ENCODE measurements around the gene OGFR.
"Not testable (repeated sequence)": the region's sequence is repeated elsewhere in the genome, so short reads cannot be mapped to it uniquely, and the experiment has no call there.

The OGFR gene

DNA sequence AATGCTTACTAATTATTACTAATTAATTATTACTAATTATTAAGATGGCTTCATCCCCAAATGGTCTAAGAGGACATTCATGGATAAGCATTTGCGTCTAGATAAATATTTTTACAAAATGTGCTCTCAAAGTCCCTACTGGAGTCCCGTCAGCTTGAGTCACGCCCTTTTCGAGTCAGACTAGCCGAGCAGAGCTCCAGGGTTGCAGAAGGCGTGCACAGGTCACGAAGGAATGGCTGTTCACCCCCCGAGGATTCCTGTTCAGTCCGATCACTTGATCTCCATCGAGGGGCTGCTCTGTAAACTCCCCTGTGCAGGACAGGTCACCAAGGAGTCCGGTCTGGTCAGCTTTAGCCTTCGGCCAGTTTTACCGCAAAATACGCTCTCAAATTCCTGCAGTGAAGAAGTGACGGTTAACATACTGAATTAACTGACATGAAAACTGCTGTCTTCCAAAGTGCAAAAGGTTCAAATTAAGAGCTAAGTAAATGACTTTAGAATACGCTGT, 37.1 kb downstream of the OGFR start:
- no peak for DNase-seq

DNA sequence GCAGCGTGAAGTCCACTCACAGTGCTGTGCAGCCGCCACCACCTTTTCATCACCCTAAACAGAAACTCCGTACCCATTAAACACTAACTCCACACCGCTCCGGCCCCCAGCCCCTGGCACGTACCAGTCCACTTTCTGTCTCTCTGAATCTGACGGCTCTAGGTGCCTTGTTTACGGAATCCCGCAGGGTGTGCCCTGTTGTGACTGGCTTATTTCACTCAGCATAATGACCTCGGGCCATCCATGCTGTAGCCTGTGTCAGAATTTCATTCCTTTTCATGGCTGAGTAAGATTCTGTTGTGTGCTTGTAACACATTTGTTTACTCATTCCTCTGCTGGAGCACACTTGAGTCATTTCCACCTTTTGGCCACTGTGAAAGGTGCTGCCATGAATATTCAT, 39.0 kb downstream of the OGFR start:
- no peak for DNase-seq

DNA sequence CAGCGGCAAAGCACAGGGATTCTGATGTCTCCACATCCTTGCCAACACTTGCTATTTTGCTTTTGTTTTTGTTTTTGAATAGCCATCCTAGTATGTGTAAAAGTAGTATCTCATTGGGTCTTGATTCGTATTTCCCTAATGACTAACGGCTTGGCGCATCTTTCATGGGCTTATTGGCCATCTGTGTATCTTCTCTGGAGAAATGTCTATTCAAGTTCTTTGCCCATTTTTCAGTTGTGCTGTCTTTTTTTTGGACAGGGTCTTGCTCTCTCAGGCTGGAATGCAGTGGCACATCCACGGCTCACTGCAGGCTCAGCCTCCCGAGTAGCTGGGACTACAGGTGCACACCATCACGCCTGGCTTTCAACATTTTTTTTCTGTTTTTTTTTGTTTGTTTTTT, 39.5 kb downstream of the OGFR start:
- no peak for DNase-seq

DNA sequence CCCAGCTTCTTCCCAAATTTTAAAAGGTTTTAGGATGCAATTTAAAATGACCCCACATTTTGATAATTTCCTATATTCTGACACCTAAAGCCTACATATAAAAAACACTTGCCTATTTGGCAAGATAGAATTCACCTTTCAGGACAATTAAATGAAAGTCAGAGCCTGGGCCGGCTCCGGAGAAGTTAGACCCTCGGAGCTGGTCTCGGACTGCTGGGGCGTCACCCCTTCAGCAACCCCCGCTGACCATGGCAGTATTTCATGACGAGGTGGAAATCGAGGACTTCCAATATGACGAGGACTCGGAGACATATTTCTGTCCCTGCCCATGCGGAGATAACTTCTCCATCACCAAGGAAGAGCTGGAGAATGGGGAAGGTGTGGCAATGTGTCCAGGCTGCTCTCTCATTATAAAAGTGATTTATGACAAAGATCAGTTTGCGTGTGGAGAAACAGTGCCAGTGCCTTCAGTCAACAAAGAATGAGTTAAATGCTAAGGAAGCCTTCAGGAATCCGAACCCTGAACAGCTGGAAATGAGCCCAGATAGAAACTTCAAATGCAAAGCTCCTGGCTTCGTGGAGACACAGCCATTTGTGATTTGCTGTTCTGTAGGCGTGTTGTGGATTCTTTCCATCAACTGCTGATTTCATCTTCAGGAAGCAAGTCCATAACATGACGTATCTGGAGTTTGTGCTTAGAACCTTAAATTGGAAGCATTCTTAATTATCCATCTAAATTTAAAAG, 41.0 kb downstream of the OGFR start:
- no peak for DNase-seq

DNA sequence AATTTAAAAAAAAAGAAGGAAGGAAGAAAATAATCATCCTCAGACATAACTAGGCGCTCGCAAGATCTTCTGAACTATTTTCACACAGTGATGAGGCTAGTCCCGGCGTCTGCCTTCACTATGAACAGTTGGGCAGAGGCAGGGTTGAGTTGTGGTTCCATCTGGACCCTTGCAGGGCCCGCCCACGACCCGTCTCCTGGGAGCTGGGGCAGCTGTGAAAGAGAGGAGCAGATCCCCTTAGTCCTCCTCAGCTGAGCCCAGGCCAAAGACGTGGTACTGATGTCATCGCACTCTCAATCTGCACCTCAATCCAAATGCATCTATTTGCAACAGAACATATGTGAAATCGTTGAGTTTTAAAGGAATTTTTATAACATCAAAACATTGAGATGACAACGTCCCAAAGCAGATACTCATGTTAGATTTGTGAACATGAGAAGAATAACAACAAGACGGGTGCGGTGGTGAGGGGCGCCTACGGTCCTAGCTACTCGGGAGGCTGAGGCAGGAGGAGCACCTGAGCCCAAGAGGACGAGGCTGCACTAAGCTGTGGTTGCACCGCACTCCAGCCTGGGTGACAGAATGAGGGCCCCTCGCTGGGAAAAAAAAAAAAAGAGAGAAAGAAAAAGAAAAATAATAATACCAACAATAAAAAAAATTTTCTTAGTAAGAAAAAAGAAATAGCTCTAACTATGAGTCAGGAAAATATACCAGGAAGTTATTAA, 41.7 kb downstream of the OGFR start:
- DNase-seq, result no peak

DNA sequence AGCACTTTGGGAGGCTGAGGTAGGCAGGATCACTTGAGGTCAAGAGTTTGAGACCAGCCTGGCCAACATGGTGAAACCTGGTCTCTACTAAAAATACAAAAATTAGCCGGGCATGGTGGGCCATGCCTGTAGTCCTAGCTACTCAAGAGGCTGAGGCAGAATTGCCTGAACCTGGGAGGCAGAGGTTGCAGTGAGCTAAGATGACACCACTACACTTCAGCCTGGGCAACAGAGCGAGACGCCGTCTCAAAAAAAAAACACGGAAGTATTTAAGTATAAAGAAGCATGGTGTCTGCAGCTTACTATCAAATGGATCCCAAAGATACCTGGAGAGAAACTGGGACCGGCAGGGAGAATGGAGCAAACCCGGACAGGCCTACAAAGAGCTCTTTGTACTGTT, 44.3 kb downstream of the OGFR start:
- not testable (repeated sequence) for DNase-seq

DNA sequence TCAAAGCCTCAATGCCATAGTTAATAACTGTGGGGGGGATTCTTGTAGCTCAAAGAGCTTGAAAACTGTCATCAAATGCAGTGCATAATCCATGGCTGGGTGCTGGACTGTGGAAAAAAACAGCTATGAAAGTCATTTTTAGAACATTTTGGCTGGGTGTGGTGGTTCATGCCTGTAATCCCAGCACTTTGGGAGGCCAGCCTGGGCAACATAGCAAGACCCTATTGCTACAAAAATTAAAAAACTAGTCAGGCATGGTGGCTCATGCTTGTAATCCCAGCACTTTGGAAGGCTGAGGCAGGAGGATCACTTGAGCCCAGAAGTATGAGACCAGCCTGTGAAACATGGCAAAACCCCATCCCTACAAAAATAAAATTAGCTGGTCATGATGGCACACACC, 44.8 kb downstream of the OGFR start:
- DNase-seq, result no peak

DNA sequence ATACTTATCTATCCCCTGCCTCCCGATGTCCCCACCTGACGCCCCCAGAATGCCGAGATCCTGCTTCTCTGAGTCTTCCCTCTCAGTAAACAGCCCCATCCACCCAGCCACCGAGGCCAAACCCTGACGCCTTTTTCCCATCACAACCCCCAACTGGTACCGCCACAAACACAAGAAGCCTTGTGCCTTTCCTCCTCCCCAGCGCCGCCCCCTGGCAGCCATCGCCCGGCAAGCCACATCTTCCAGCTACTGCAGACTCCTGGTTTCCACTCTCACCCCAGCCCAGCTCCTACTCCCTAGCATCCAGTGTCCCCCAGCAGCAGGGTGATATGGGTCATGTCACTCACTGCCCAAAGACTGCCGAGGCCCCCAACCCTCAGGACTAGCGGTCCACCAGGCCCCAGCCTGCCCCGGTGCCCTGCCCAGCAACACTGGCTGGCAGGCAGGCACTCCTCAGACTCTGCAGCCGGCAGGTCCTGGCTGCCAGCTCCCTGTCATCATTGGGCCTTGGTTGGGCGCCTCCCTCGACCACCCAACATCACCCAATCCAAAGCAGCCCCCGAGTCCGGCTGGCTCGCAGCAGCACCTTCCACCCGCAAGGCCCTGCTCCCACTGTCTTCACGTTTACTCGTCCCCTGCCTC, 45.8 kb downstream of the OGFR start:
- no peak for DNase-seq

DNA sequence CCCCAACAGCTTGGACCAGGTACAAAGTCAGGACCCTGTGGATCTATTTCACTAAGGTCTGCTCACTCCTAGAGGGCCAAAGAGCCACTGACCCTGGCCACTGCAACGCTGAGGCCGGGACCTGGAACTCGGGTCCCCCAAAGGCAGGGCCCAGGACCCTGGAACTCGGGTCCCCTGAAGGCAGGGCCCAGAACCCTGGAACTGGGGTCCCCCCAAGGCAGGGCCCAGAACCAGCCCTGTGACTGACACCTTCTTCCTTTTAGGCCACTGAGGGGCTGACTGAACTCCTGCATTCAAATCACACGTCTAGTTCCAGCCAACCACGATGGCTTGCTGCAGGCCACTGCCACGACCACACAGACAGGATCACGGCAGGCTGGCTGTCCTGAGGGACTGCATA, 47.6 kb downstream of the OGFR start:
- no peak for DNase-seq

DNA sequence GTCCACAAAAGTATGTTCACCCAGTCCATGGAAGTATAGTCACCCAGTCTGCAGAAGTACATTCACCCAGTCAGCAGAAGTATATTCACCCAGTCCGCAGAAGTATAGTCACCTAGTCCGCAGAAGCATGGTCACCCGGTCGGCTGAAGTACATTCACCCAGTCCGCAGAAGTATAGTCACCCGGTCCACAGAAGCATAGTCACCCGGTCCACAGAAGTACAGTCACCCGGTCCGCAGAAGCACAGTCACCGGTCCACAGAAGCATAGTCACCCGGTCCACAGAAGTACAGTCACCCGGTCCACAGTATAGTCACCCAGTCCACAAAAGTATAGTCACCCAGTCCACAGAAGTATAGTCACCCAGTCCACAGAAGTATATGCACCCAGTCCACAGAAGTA, 48.2 kb downstream of the OGFR start:
- no peak for DNase-seq

DNA sequence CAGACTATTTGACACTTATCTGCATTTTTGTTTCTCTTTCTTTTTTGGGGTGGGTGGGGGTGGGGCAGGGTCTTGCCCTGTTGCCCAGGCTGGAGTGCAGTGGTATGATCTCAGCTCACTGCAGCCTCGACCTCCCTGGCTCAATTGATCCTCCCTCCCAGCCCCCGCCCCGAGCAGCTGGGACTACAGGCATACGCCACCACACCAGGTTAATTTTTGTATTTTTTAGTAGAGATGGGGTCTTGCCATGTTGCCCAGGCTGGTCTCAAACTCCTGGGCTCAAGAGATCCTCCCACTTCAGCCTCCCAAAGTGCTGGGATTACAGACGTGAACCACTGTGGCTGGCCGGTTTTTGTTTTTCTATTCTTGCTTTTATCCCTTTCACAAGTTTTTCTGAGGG, 48.7 kb downstream of the OGFR start:
- not testable (repeated sequence) for DNase-seq

DNA sequence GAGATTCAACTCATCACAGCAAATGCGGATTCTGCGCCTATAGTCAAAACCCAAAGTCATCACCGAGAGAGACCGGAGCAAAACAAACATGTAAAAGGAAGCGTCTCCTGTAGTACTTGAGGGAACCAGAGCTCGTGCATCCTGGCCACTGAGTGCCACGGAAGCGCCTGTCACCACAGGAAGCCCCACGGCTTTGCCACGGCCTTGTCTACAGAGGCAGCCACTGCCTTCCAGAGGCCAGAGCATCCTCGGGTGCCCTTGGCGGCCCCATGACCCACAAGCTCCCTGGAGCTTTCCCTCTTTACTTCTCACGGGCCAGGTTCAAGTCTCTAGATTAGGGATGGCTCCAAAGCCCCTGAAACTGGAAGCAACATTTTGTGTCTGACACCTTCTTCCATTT, 49.5 kb downstream of the OGFR start:
- no peak for DNase-seq

DNA sequence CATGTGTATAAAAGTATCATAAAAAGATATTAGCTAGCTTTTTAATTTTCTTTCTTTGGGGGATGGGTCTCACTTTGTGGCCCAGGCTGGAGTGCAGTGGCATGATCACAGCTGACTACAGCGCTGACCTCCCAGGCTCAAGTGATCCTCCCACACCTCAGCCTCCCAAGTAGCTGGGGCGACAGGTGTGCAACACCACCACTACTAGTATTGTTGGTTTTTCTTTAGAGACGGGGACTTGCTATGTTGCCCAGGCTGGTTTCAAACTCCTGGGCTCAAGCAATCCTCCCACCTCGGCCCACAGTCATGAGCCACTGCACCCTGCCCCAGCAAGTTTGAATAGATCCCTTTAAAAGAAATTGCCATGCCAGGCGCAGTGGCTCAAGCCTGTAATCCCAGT, 50.5 kb downstream of the OGFR start:
- no peak for DNase-seq

DNA sequence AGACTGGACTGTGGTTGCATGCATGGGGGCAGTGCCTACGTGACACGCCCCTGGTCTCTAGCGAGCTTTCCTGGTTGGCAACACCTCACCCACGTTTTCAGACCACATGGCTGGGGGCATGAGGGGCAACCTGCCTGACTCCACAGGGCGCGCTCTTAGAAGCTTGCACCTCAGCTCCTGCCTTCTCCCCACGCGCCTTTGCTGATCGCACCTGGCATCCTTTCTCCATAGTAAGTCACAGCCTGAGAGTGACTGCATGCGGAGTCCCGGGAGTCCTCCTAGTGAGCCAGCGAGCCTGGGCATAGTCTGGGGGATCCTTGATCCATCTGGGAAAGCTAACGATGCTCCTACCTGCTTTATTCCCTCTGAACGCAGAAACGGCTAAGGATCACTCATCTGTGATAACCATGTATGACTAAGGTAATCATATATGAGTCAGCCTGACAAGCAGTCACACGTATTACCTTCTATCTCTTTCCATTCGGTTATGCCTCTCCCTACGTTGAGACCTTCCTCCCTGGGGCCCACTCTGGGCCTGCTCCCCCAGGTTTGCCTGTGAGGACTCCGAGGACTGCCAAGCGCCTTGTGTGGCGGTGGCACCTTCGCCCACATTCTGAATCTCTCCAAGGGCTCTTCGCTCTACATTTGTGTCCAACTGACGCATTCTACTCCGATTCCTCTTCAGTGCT, 52.4 kb downstream of the OGFR start:
- no peak for DNase-seq

DNA sequence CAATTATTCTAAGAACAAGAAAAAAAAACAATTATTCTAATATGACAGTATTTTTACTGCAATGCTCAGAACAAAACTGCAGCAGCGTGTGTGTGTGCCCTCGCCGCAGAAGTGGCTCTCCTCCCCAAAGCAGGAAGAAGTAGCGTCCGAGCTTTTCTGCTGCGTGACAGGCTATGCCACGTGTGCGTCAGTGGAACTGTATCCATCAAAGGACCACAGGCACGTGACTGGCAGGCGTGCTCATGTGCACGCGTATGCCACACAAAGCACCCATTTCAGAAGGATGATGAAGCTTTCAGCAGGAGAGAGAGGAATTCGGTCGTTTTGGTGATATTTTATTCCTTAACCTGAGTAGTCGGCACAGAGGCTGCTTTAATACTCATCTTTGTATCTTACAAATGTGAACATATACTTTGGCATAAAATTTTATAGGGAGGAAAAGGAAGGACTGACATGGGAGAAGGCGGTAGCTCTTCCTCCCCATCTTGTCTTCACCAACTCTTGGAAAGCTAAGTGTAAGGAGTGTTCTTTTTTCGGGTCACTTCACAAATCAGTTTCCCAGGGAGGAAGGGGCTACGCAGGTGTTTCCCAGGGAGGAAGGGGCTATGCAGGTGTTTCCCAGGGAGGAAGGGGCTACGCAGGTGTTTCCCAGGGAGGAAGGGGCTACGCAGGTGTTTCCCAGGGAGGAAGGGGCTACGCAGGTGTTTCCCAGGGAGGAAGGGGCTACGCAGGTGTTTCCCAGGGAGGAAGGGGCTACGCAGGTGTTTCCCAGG, 53.6 kb downstream of the OGFR start:
- DNase-seq, result no peak

DNA sequence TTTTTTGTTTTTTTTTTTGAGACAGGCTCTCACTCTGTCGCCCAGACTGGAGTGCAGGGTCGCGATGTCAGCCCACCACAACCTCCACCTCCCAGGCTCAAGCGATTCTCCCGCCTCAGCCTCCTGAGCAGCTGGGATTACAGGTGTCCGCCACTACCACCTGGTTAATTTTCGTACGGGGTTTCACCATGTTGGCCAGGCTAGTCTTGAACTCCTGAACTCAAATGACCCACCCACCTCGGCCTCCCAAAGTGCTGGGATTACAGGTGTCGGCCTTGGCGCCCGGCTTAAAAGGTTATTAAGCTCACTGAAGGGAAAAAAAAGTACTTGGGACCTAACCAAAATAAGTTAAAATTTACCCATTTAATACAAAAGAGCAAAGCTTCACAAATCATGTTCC, 55.1 kb downstream of the OGFR start:
- no peak for DNase-seq

DNA sequence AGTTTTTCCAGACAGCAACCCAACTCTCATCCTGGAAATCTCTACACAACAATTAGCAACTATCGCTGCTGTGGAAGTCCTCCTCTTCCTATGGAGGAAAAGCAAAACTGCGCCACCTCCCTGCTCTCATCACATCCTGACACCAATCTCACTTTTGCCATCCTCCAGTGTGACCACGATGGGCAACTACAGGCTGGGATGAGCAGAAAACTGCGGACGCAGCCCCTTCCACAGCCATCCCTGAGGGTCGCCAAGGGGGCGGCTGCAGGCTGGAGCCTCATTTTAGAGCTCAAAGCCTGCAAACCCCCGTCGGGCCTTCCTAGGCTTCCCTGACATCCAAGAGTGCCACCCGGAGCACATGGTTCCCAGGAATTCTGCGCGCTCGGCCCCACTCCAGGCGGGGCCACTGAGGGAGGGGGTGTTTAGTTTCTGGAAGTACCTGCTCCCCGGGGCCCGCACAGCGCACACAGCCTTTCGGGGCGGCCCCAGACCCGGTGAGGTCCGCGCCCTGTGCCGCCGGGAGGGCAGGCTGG, 55.8 kb downstream of the OGFR start:
- DNase-seq, result no peak

DNA sequence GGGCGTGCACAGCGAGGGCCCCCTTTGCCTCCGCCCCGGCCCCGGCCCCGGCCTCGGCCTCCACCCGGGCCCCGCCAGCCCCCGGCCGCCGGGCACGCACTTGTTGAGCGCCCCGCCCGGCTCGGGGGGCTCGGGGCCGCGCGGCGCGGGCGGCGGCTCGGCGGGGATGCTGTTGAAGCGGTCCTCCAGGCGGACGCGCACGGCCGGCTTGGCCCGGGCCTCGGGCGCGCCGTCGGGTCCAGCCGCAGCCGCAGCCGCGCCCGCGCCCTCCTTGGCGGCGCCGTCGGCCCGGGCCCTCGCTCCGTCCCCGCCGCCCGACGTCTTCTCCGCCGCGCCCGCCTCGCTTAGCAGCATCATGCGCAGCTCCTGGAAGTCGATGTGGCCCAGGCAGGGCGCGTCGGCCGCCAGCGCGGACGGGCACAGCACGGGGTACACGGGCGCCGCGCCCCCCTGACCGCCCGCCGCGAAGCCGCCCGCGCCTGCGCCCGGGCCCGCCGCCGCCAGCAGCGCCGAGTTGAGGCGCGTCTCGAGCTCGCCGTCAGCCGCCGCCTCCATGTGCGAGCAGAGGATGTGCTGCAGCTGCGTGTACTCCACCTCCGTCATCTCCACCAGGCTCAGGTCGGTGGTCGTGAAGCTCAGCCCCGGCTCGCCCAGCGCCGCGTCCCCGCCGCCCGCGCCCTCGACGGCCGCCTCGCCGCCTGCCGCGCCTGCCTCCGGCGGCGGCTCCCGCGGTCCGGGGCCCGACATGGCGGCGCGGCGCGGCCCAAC, 56.5 kb downstream of the OGFR start:
- DNase-seq, result peak; percentile 46

DNA sequence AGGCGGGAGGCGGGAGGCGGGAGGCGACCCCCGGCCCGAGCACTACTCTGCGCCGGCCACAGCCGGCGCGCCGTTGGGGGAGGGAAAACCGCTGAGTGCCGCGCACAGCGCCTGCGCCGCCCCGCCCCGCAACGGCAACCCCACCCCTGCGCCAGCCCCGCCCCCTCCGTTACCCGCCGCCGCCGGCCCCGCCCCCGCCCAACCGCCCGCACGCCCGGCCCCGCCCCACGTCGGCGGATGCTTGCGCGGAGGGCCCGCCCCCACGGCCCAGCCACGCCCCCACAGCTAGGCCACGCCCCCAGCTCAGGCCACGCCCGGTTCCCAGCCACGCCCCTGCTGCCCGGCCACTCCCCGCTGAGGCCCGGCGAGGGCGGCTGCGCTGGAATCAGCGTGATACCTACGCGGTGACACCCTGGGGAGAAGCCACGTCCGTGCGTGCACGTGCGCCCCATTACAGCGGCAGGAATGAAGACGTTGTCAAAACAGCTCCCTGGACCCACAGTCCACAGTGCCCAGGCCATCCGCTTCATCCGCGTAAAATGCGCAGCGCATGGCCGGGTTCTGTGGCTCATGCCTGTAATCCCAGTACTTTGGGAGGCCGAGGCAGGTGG, 57.2 kb downstream of the OGFR start, which contains the start of gene TCFL5:
TCFL5 (minus strand) TSS at position 97 of the 611 bp plus-strand sequence. CDS start 152 bp downstream, outside the sequence.
- peak; percentile 89 for DNase-seq
